ENCODE results near the gene NFS1. TPM values are rescaled to one million over a fixed set of nuclear protein-coding genes. Genes with fewer than 3 reads are reported as not detected.

NFS1 gene
- total and polyA plus RNA-seq, 3 donors from 2014 or later, result 84.1 to 90.6 (median 86.6) TPM

- no peak for DNase-seq
- TF ChIP-seq POLR2A (IDR thresholded peaks at IDR 0.05), result no peak
- no peak for TF ChIP-seq CTCF (IDR thresholded peaks at IDR 0.05)
- no peaks in the 10 kb centered on the region for H3K27me3 ChIP-seq
- intact Hi-C loops (cut with DNase I; ENCODE audit: low total_unique reads), result no loop called here
- 79 to 82% methylated on average over 24 of the region's 24 CpGs for WGBS, 2 donors
- H3K4me1 ChIP-seq, result peaks cover 23% of the 10 kb centered on the region
- no peaks in the 10 kb centered on the region for H3K9me3 ChIP-seq
- no peak overlapping the region for H3K27ac ChIP-seq
- H3K4me3 ChIP-seq, result no peak overlapping the region
- H3K36me3 ChIP-seq (ENCODE audit: low read depth, missing control alignments), result no peaks in the 10 kb centered on the region
These were observed 32.9 kb upstream of the NFS1 start for GRCh38 chr20:35731862-35732643.

GRCh38 chr20:35731469-35731788, 32.3 kb upstream of the NFS1 start:
- H3K36me3 ChIP-seq (ENCODE audit: low read depth, missing control alignments), result no peaks in the 10 kb centered on the region
- TF ChIP-seq CTCF (IDR thresholded peaks at IDR 0.05) (no peak), POLR2A (IDR thresholded peaks at IDR 0.05) (no peak)
- no peaks in the 10 kb centered on the region for H3K9me3 ChIP-seq
- DNase-seq, result no peak
- no peaks in the 10 kb centered on the region for H3K27me3 ChIP-seq
- no peak overlapping the region for H3K27ac ChIP-seq
- WGBS, 2 donors, result 47 to 62% methylated on average over 2 of the region's 2 CpGs
- intact Hi-C loops (cut with DNase I; ENCODE audit: low total_unique reads), result no loop called here
- H3K4me3 ChIP-seq, result no peak overlapping the region
- peaks cover 23% of the 10 kb centered on the region for H3K4me1 ChIP-seq

GRCh38 chr20:35730583-35731468, 31.7 kb upstream of the NFS1 start:
- H3K4me1 ChIP-seq, result peaks cover 23% of the 10 kb centered on the region
- 36 to 56% methylated on average over 4 of the region's 4 CpGs for WGBS, 2 donors

GRCh38 chr20:35729836-35730582, 30.9 kb upstream of the NFS1 start:
- Histone ChIP-seq H3K4me1 (peaks cover 20% of the 10 kb centered on the region), H3K27me3 (no peaks in the 10 kb centered on the region), H3K4me3 (no peak overlapping the region), H3K36me3 (ENCODE audit: low read depth, missing control alignments) (no peaks in the 10 kb centered on the region), H3K9me3 (no peaks in the 10 kb centered on the region), H3K27ac (no peak overlapping the region)
- WGBS, 2 donors, result 75 to 82% methylated on average over 2 of the region's 2 CpGs
- no peak for TF ChIP-seq POLR2A (IDR thresholded peaks at IDR 0.05)
- TF ChIP-seq CTCF (IDR thresholded peaks at IDR 0.05), result no peak
- intact Hi-C loops (cut with DNase I; ENCODE audit: low total_unique reads), result no loop called here
- no peak for DNase-seq

More at GRCh38 chr20:35730583-35731468, 31.7 kb upstream of the NFS1 start:
- Histone ChIP-seq H3K36me3 (ENCODE audit: low read depth, missing control alignments) (no peaks in the 10 kb centered on the region), H3K4me3 (no peak overlapping the region), H3K27me3 (no peaks in the 10 kb centered on the region), H3K9me3 (no peaks in the 10 kb centered on the region), H3K27ac (no peak overlapping the region)
- intact Hi-C loops (cut with DNase I; ENCODE audit: low total_unique reads), result no loop called here
- no peak for DNase-seq
- TF ChIP-seq POLR2A (IDR thresholded peaks at IDR 0.05), result no peak
